Calu3 (cell line): ENCODE measurements around the gene AQP3. TPM values are rescaled to one million over a fixed set of nuclear protein-coding genes. Genes with fewer than 3 reads are reported as not detected.

ENCODE experiments used
- BruUV-seq: library from RNA; stranded (reverse); fragments of 400-500 nt; replicated peaks from 2 replicates; lab custom pipeline; 2021; lab: Mats Ljungman, UMichigan
- CTCF ChIA-PET: fragments of 300-600 bp; sonication (Branson Sonifier 250); formaldehyde crosslinking; loops from one replicate; lab custom pipeline; 2022; ENCODE audit warnings: antibody characterized with exemption; lab: Charles Lee
- DNase-seq: peaks from one replicate; pipeline ENCODE4 v3.0.0; 2022
- H3K27ac Mint-ChIP-seq: one replicate; pipeline ENCODE4 v1.8.0; 2022; ENCODE audit warnings: mixed read lengths; ENCODE audit not compliant: unreplicated experiment
- H3K27me3 Mint-ChIP-seq: one replicate; pipeline ENCODE4 v1.8.0; 2022; ENCODE audit warnings: mixed read lengths; ENCODE audit not compliant: unreplicated experiment
- H3K36me3 Mint-ChIP-seq: one replicate; pipeline ENCODE4 v1.8.0; 2022; ENCODE audit warnings: mild to moderate bottlenecking, moderate library complexity, mixed read lengths; ENCODE audit not compliant: insufficient read depth, unreplicated experiment
- H3K4me1 Mint-ChIP-seq: one replicate; pipeline ENCODE4 v1.8.0; 2022; ENCODE audit warnings: mild to moderate bottlenecking, low read depth, mixed read lengths; ENCODE audit not compliant: unreplicated experiment
- H3K4me3 Mint-ChIP-seq: one replicate; pipeline ENCODE4 v1.8.0; 2022; ENCODE audit warnings: mild to moderate bottlenecking, low read depth, moderate library complexity, mixed read lengths; ENCODE audit not compliant: unreplicated experiment
- H3K9me3 Mint-ChIP-seq: one replicate; pipeline ENCODE4 v1.8.0; 2022; ENCODE audit warnings: low read depth, mixed read lengths; ENCODE audit not compliant: unreplicated experiment
- intact Hi-C: fragments of 100-400 bp; cut with micrococcal nuclease; formaldehyde crosslinking; loops from one replicate; pipeline ENCODE4 v1.10.0; 2022; ENCODE audit not compliant: unreplicated experiment
- total RNA-seq: library from RNA; stranded (reverse); gene quantifications from 2 replicates; pipeline ENCODE4 v1.2.3, GENCODE V29; 2022
- TF ChIP-seq, protein P1 (sequence below): fragments of 200-600 bp; IDR thresholded peaks from one replicate; pipeline ENCODE4 v1.8.0; 2022; ENCODE audit warnings: antibody characterized with exemption; ENCODE audit not compliant: unreplicated experiment

Gene AQP3
- total RNA-seq, 1 experiment from 2014 or later: 4.6 TPM

DNA sequence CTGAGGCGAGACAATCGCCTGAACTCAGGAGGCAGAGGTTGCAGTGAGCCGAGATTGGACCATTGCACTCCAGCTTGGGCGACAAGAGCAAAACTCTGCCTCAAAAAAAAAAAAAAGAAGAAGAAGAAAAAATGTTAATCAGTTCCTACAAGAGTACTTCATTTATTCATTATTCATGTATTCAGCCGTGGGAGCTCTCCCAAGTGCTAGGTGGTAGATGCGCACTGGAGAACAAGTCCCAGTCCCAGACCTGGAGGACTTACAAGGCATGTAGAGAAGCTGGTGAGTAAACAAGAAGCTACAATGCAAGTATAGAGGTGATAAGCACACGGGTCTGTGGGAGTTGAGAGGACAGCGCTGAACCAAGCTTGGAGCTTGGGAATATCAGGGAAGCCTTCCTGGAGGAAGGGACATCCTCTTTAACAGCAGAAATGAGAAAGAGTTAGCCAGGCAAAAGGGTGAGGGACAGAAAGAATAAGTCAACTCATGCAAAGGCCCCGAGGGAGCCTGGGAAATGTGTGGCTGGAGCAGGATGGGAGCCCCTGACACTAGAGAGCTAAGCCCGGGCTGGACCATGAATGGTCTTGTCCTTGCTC is 27.6 kb downstream of the AQP3 start:
- H3K4me3 Mint-ChIP-seq: no peak overlapping the region
- H3K36me3 Mint-ChIP-seq: peaks cover 8% of the 10 kb centered on the region
- no peak overlapping the region for H3K27ac Mint-ChIP-seq
- H3K4me1 Mint-ChIP-seq: peaks cover 47% of the 10 kb centered on the region
- peaks cover 15% of the 10 kb centered on the region for H3K27me3 Mint-ChIP-seq
- intact Hi-C loops: loop anchor here (5.0 kb wide), 1 partner anchor 47 kb away; no protein-coding TSS in a partner anchor
- BruUV-seq: no TSS peak
- no peaks in the 10 kb centered on the region for H3K9me3 Mint-ChIP-seq
- CTCF ChIA-PET: interaction anchor here (0.6 kb wide), 1 partner anchor 23 kb away, joined by 5 read pairs; no protein-coding TSS in a partner anchor
- no peak for DNase-seq
- TF ChIP-seq, protein P1, sequence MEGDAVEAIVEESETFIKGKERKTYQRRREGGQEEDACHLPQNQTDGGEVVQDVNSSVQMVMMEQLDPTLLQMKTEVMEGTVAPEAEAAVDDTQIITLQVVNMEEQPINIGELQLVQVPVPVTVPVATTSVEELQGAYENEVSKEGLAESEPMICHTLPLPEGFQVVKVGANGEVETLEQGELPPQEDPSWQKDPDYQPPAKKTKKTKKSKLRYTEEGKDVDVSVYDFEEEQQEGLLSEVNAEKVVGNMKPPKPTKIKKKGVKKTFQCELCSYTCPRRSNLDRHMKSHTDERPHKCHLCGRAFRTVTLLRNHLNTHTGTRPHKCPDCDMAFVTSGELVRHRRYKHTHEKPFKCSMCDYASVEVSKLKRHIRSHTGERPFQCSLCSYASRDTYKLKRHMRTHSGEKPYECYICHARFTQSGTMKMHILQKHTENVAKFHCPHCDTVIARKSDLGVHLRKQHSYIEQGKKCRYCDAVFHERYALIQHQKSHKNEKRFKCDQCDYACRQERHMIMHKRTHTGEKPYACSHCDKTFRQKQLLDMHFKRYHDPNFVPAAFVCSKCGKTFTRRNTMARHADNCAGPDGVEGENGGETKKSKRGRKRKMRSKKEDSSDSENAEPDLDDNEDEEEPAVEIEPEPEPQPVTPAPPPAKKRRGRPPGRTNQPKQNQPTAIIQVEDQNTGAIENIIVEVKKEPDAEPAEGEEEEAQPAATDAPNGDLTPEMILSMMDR: no peak

- H3K36me3 Mint-ChIP-seq: peaks cover 8% of the 10 kb centered on the region
- no peak for DNase-seq
- H3K27me3 Mint-ChIP-seq: peaks cover 15% of the 10 kb centered on the region
- CTCF ChIA-PET: no interaction called here
- H3K27ac Mint-ChIP-seq: peak overlapping the region; percentile 71
- intact Hi-C loops: loop anchor here (5.0 kb wide), 1 partner anchor 49 kb away; no protein-coding TSS in a partner anchor
- peaks cover 47% of the 10 kb centered on the region for H3K4me1 Mint-ChIP-seq
- BruUV-seq: no TSS peak
- TF ChIP-seq, protein P1: no peak
- H3K4me3 Mint-ChIP-seq: no peak overlapping the region
- H3K9me3 Mint-ChIP-seq: no peaks in the 10 kb centered on the region
These were observed 29.3 kb downstream of the AQP3 start for GRCh38 chr9:33418090-33418489.

- intact Hi-C loops: loop anchor here (5.0 kb wide), 1 partner anchor 50 kb away; no protein-coding TSS in a partner anchor
- TF ChIP-seq, protein P1: no peak
- no TSS peak for BruUV-seq
- H3K4me1 Mint-ChIP-seq: peaks cover 47% of the 10 kb centered on the region
- DNase-seq: no peak
- no peaks in the 10 kb centered on the region for H3K9me3 Mint-ChIP-seq
- peaks cover 8% of the 10 kb centered on the region for H3K36me3 Mint-ChIP-seq
- no peak overlapping the region for H3K4me3 Mint-ChIP-seq
- CTCF ChIA-PET: interaction anchor here (0.5 to 1.8 kb wide), 4 partner anchors 10 to 21 kb away, joined by 3 to 7 read pairs (median 4); no protein-coding TSS in a partner anchor
- no peak overlapping the region for H3K27ac Mint-ChIP-seq
- H3K27me3 Mint-ChIP-seq: peaks cover 15% of the 10 kb centered on the region
These were observed 30.4 kb downstream of the AQP3 start for GRCh38 chr9:33416996-33417395.

DNA sequence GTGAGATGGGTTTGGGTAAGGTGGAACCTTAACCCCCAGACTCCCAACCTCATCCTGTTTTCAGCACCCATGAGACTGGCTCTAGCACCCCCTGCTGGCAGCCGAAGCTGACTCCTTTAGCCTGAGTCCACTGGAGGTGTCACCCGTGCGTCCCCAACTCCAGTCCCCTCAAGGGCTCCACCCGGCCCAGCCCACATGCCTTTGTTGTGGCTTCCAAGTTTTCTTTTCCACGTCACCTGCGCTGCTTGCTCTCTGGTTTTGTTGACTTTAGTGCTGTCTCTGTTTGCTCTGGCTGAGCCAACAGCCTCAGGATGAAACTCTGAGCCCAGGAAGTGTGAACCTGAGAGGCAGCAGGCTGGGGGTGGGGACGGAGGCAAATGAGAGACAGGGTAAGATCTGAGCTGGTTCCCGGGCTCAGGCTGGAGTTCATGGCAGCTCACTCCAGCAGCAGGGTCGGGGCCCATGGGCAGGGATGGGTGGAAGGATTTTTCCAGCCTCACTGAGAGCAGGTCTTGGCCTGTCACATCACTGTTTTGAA is 31.8 kb downstream of the AQP3 start:
- no TSS peak for BruUV-seq
- intact Hi-C loops: loop anchor here (5.0 kb wide), 1 partner anchor 52 kb away; no protein-coding TSS in a partner anchor
- Mint-ChIP-seq H3K27ac (peak overlapping the region; percentile 62), H3K27me3 (peaks cover 13% of the 10 kb centered on the region), H3K4me3 (peak overlapping the region; percentile 41), H3K36me3 (peaks cover 8% of the 10 kb centered on the region), H3K9me3 (no peaks in the 10 kb centered on the region), H3K4me1 (peaks cover 47% of the 10 kb centered on the region)
- CTCF ChIA-PET: interaction anchor here (0.6 to 2.0 kb wide), 11 partner anchors 8 to 95 kb away, joined by 3 to 13 read pairs (median 4); partner anchors contain the start of gene AQP3
- TF ChIP-seq, protein P1: peak; percentile 66
- peak; percentile 88 for DNase-seq
